DMS53 treated with DMSO at 0.1 percent for 48 hours (cell line): ENCODE data around the gene PRPF40B.
"Not testable (repeated sequence)": the region's sequence is repeated elsewhere in the genome, so short reads cannot be mapped to it uniquely, and the experiment has no call there.

ENCODE experiments used
- DNase-seq: peaks from one replicate; lab custom pipeline; 2025; ENCODE audit not compliant: unreplicated experiment; lab: John Stamatoyannopoulos, UW

Gene PRPF40B

GRCh38 chr12:49609059-49609874 is 14.1 kb upstream of the PRPF40B start:
- DNase-seq = no peak

- DNase-seq = no peak
Measured at GRCh38 chr12:49609875-49610154, 13.5 kb upstream of the PRPF40B start.

GRCh38 chr12:49610785-49611184 is 12.6 kb upstream of the PRPF40B start:
- DNase-seq = not testable (repeated sequence)

GRCh38 chr12:49612210-49612609 is 11.2 kb upstream of the PRPF40B start:
- DNase-seq = no peak

- DNase-seq = no peak
Measured at GRCh38 chr12:49615725-49616124, 7.6 kb upstream of the PRPF40B start.

- DNase-seq = no peak
Measured at GRCh38 chr12:49616533-49617219, 6.7 kb upstream of the PRPF40B start.

GRCh38 chr12:49618576-49618975 is 4.8 kb upstream of the PRPF40B start:
- no peak for DNase-seq

- DNase-seq = peak; percentile 66
Measured at GRCh38 chr12:49619286-49619685, 4.1 kb upstream of the PRPF40B start.

GRCh38 chr12:49621651-49622500 is 1.5 kb upstream of the PRPF40B start:
- DNase-seq = no peak

GRCh38 chr12:49622501-49623141 is 740 bp upstream of the PRPF40B start:
- DNase-seq = peak; percentile 38

GRCh38 chr12:49624921-49625577 is 1.7 kb downstream of the PRPF40B start:
- DNase-seq = peak; percentile 78

GRCh38 chr12:49626169-49626835 is 2.9 kb downstream of the PRPF40B start:
- no peak for DNase-seq

- DNase-seq = no peak
Measured at GRCh38 chr12:49626836-49627235, 3.5 kb downstream of the PRPF40B start.

- DNase-seq = no peak
Measured at GRCh38 chr12:49627752-49628360, 4.5 kb downstream of the PRPF40B start.

GRCh38 chr12:49631336-49631907 is 8.1 kb downstream of the PRPF40B start:
- DNase-seq = no peak

- DNase-seq = no peak
Measured at GRCh38 chr12:49632401-49632800, 9.0 kb downstream of the PRPF40B start.

GRCh38 chr12:49632986-49633702 is 9.8 kb downstream of the PRPF40B start:
- DNase-seq = no peak

- DNase-seq = no peak
Measured at GRCh38 chr12:49633703-49634345, 10.5 kb downstream of the PRPF40B start.
